Bronchial epithelial cell (primary cell): ENCODE results near the gene SHOX. TPM values are rescaled to one million over a fixed set of nuclear protein-coding genes. Genes with fewer than 3 reads are reported as not detected.
A peak's percentile ranks its signal among the peaks of the same experiment; 100 is the strongest.

ENCODE experiments used
- DNase-seq: peaks from one replicate; pipeline ENCODE4 v3.0.0-alpha.2; 2010; ENCODE audit warnings: low read depth
- FAIRE-seq: peaks from 2 replicates; lab custom pipeline; 2011; peaks lifted over from hg19 to GRCh38; lab: Jason Lieb, UNC
- H3K27me3 ChIP-seq: 2 replicates; pipeline ENCODE4 v1.5.1; 2011; ENCODE audit warnings: low read length; ENCODE audit not compliant: control insufficient read depth, insufficient read depth
- H3K36me3 ChIP-seq: 2 replicates; pipeline ENCODE4 v1.5.1; 2011; ENCODE audit warnings: low read length; ENCODE audit not compliant: control insufficient read depth, insufficient read depth
- H3K4me3 ChIP-seq: 2 replicates; pipeline ENCODE4 v1.5.1; 2011; ENCODE audit warnings: mild to moderate bottlenecking, low read depth, low read length, control low read depth
- CTCF ChIP-seq: IDR thresholded peaks from 2 replicates; pipeline ENCODE4 v1.5.1; 2011; ENCODE audit warnings: mild to moderate bottlenecking, moderate library complexity, low read length, control low read depth, inconsistent platforms; ENCODE audit not compliant: insufficient read depth, severe bottlenecking
- total RNA-seq: library from RNA; depleted of rRNA; stranded (reverse); fragments of >200 nt; gene quantifications from 2 replicates; pipeline ENCODE4 v1.2.1, GENCODE V29; 2014

Gene SHOX
- total RNA-seq, 1 donor from 2014 or later = not detected

- TF ChIP-seq CTCF = no peak
- FAIRE-seq (no peak), DNase-seq (no peak)
- H3K36me3 ChIP-seq = no peaks in the 10 kb centered on the region
- no peaks in the 10 kb centered on the region for H3K27me3 ChIP-seq
- H3K4me3 ChIP-seq = no peak overlapping the region
Observed at GRCh38 chrX:675955-676295, 45.3 kb downstream of the SHOX start.

GRCh38 chrX:677376-677775 is 46.8 kb downstream of the SHOX start:
- no peak for TF ChIP-seq CTCF
- Histone ChIP-seq H3K27me3 (no peaks in the 10 kb centered on the region), H3K4me3 (no peak overlapping the region), H3K36me3 (no peaks in the 10 kb centered on the region)
- no peak for FAIRE-seq
- no peak for DNase-seq

- FAIRE-seq (peak; percentile 72), DNase-seq (no peak)
- Histone ChIP-seq H3K36me3 (no peaks in the 10 kb centered on the region), H3K4me3 (no peak overlapping the region), H3K27me3 (no peaks in the 10 kb centered on the region)
- no peak for TF ChIP-seq CTCF
Observed at GRCh38 chrX:679291-679979, 48.8 kb downstream of the SHOX start.

- DNase-seq = no peak
- peak; percentile 93 for FAIRE-seq
- Histone ChIP-seq H3K27me3 (no peaks in the 10 kb centered on the region), H3K4me3 (no peak overlapping the region), H3K36me3 (no peaks in the 10 kb centered on the region)
- no peak for TF ChIP-seq CTCF
Observed at GRCh38 chrX:680062-680461, 49.5 kb downstream of the SHOX start.

GRCh38 chrX:681989-682388 is 51.4 kb downstream of the SHOX start:
- no peak for TF ChIP-seq CTCF
- Histone ChIP-seq H3K36me3 (no peaks in the 10 kb centered on the region), H3K27me3 (no peaks in the 10 kb centered on the region), H3K4me3 (no peak overlapping the region)
- no peak for FAIRE-seq
- DNase-seq = no peak

- H3K36me3 ChIP-seq = no peaks in the 10 kb centered on the region
- FAIRE-seq (no peak), DNase-seq (no peak)
- H3K4me3 ChIP-seq = no peak overlapping the region
- no peaks in the 10 kb centered on the region for H3K27me3 ChIP-seq
- TF ChIP-seq CTCF = no peak
Observed at GRCh38 chrX:682892-683291, 52.3 kb downstream of the SHOX start.
